ENCODE measurements around the gene PDC.

DNA sequence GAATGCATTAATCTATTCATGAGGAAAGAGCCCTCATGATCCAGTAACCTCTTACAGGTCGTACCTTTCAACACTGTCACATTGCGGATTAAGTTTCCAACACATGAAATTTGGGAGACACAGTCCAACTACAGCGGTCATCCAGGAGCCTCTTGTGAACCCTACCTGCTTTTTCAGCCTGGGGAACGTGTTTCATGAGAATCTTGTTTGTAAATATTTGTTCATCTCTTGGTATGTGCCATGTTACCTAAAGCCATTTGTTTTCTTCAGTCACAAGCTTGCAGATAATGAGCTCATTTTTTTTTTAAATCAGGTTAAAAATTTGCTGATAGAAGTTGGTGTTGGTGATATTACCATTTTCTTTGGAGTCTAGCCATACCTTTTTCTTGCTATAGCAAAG is 37.2 kb upstream of the PDC start:
- TF ChIP-seq, protein P1, sequence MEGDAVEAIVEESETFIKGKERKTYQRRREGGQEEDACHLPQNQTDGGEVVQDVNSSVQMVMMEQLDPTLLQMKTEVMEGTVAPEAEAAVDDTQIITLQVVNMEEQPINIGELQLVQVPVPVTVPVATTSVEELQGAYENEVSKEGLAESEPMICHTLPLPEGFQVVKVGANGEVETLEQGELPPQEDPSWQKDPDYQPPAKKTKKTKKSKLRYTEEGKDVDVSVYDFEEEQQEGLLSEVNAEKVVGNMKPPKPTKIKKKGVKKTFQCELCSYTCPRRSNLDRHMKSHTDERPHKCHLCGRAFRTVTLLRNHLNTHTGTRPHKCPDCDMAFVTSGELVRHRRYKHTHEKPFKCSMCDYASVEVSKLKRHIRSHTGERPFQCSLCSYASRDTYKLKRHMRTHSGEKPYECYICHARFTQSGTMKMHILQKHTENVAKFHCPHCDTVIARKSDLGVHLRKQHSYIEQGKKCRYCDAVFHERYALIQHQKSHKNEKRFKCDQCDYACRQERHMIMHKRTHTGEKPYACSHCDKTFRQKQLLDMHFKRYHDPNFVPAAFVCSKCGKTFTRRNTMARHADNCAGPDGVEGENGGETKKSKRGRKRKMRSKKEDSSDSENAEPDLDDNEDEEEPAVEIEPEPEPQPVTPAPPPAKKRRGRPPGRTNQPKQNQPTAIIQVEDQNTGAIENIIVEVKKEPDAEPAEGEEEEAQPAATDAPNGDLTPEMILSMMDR (IDR thresholded peaks at IDR 0.05; ENCODE audit: extremely low read depth in 1 of 2, insufficient read depth in 1 of 2, low read depth in 1 of 2, low read length in 2 of 2): no peak
- no peak for TF ChIP-seq EZH2 (IDR thresholded peaks at IDR 0.05; ENCODE audit: borderline replicate concordance, low read depth, low read length, severe bottlenecking)
- TF ChIP-seq POLR2AphosphoS5 (IDR thresholded peaks at IDR 0.05; ENCODE audit: insufficient read depth, low read depth, low read length): no peak
- no peak for TF ChIP-seq POLR2A (IDR thresholded peaks at IDR 0.05; ENCODE audit: low read depth, low read length)
- no peak for TF ChIP-seq FOS (IDR thresholded peaks at IDR 0.05; ENCODE audit: borderline replicate concordance, insufficient read depth, low read length)
- no peak for TF ChIP-seq JUN (IDR thresholded peaks at IDR 0.05; ENCODE audit: borderline replicate concordance, insufficient read depth, insufficient read length, low read depth)
- TF ChIP-seq, protein P2, sequence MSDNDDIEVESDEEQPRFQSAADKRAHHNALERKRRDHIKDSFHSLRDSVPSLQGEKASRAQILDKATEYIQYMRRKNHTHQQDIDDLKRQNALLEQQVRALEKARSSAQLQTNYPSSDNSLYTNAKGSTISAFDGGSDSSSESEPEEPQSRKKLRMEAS (IDR thresholded peaks at IDR 0.05; ENCODE audit: insufficient read depth, insufficient read length): no peak
- no peak for TF ChIP-seq MYC (IDR thresholded peaks at IDR 0.05; ENCODE audit: low read depth, low read length)

All from endothelial cell of umbilical vein (primary cell).